Measurements from ENCODE around the gene TMEM174.

- TF ChIP-seq EZH2 (IDR thresholded peaks at IDR 0.05; ENCODE audit: borderline replicate concordance, insufficient read depth, low read depth, low read length, poor library complexity, severe bottlenecking): no peak
- TF ChIP-seq CTCF (IDR thresholded peaks at IDR 0.05): no peak
Observed at GRCh38 chr5:73186976-73187375, 14.0 kb downstream of the TMEM174 start.

Measured in B cell (primary cell).